ENCODE data around the gene DCLRE1B.

Gene DCLRE1B

DNA sequence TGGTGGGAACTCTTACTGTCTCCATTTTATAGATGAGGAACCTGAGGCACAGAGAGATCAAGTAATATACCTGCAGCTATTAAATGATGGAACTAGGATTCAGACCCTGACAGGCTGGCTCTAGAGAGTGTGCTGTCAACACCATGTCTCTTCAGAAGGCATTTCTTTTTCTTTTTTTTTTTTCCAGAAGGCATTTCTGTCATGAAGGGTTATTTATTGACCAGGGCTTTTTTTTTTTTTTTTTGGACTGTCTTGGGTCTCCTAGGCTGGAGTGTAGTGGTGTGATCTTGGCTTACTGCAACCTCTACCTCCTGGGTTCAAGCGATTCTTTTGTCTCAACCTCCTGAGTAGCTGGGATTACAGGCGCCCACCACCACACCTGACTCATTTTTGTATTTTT, 46.6 kb downstream of the DCLRE1B start:
- no peak for DNase-seq

GRCh38 chr1:113957984-113958383, 52.9 kb downstream of the DCLRE1B start:
- no peak for DNase-seq

DNA sequence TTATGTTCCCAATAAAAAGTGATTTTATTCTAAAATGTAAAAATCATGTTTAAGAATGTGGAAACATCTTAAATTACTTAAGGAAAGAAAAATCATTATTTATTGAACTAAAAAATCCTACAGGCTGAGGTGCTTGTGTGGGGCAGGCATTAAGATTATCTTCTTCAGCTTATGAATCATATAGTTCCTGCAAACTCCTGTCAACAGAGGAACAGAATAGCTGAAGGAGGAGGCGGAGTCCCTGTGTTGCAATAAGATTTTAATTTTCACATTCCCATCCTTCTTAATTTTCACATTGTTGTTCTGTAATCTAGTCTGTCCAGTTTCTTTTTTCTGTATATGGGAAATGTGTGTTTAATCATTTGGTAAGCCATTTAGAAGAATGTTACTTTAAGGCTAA, 53.6 kb downstream of the DCLRE1B start:
- no peak for DNase-seq

DNA sequence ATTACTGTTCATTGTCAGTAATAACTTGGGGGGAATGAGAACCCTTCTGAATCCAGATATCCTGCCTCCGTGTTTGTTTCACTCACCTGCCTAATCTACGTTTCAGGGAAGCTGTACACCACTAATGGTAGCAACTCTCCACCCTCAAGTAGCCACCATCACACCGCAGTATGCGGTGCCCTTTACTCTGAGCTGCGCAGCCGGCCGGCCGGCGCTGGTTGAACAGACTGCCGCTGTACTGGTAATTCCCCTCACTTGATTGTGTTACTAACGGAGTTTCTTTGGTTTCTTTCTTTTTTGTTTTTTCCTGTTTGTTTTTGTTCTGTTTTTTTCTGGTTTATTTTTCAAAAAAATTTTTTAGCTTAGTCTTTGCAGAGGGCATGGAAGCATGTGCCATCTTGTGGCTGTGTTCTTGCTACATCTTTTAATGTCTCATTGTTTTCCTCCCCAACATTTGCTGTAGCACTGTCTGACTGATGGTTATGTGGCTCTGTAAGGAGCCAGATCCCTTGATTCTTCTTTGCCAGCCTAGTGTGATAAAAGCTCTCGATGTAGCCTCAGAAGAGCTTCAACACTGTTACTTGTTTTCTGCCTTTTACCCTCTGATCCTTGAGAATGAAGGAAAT, 58.3 kb downstream of the DCLRE1B start:
- DNase-seq: no peak
